Suprapubic skin (tissue), 4 donors: Measurements from ENCODE around the gene SZT2. TPM values are rescaled to one million over a fixed set of nuclear protein-coding genes. Genes with fewer than 3 reads are reported as not detected.
"Not testable (repeated sequence)": the region's sequence is repeated elsewhere in the genome, so short reads cannot be mapped to it uniquely, and the experiment has no call there.

Experiments
- DNase-seq, 2 donors: peaks; one replicate each; pipeline ENCODE4 v3.0.0-alpha.2; 2019; ENCODE audit warnings: low spot score in 2 of 2
- H3K27ac ChIP-seq: fragments of 200-600 bp; sonication (generic); one replicate; pipeline ENCODE4 v1.5.1; 2019
- H3K27me3 ChIP-seq: fragments of 200-600 bp; sonication (generic); one replicate; pipeline ENCODE4 v1.5.1; 2019
- H3K36me3 ChIP-seq: fragments of 200-600 bp; sonication (generic); one replicate; pipeline ENCODE4 v1.5.1; 2019
- H3K4me1 ChIP-seq: fragments of 200-600 bp; sonication (generic); one replicate; pipeline ENCODE4 v1.5.1; 2019
- H3K4me3 ChIP-seq: fragments of 200-600 bp; sonication (generic); one replicate; pipeline ENCODE4 v1.5.1; 2019; ENCODE audit warnings: mild to moderate bottlenecking
- H3K9me3 ChIP-seq: fragments of 200-600 bp; sonication (generic); one replicate; pipeline ENCODE4 v1.5.1; 2019
- EP300 ChIP-seq: sonication (generic); formaldehyde crosslinking; IDR thresholded peaks from one replicate; pipeline ENCODE4 v1.6.1; 2017; ENCODE audit warnings: antibody characterized with exemption
- POLR2A ChIP-seq, 2 donors: fragments of 450-650 bp; IDR thresholded peaks; one replicate each; pipeline ENCODE4 v1.6.1; 2017; ENCODE audit warnings: antibody characterized with exemption in 2 of 2, mild to moderate bottlenecking in 2 of 2, moderate library complexity in 2 of 2
- POLR2AphosphoS5 ChIP-seq, 3 donors: sonication (generic); formaldehyde crosslinking; IDR thresholded peaks; one replicate each; pipeline ENCODE4 v1.6.1; 2017; ENCODE audit warnings: antibody characterized with exemption in 3 of 3
- WGBS: methylation state at CpG from one replicate; pipeline ENCODE4 v1.1.5; 2018; 5-methylcytosine and 5-hydroxymethylcytosine counted together
- total RNA-seq, 4 donors: library from RNA; depleted of rRNA; stranded (reverse); fragments of >200 nt; gene quantifications; one replicate each; pipeline ENCODE4 v1.1.0, GENCODE V29; 2016
- TF ChIP-seq, protein P1 (sequence below), 2 donors: fragments of 200-600 bp in 1 of 2; fragments of 450-650 bp in 1 of 2; sonication (generic) in 1 of 2; IDR thresholded peaks; one replicate each; pipeline ENCODE4 v1.5.1; 2016 to 2019; ENCODE audit warnings: antibody characterized with exemption in 2 of 2, mild to moderate bottlenecking in 1 of 2, moderate library complexity in 1 of 2

The SZT2 gene
- total RNA-seq, 4 donors from 2014 or later = 44.2 to 132 (median 65.5) TPM

DNA sequence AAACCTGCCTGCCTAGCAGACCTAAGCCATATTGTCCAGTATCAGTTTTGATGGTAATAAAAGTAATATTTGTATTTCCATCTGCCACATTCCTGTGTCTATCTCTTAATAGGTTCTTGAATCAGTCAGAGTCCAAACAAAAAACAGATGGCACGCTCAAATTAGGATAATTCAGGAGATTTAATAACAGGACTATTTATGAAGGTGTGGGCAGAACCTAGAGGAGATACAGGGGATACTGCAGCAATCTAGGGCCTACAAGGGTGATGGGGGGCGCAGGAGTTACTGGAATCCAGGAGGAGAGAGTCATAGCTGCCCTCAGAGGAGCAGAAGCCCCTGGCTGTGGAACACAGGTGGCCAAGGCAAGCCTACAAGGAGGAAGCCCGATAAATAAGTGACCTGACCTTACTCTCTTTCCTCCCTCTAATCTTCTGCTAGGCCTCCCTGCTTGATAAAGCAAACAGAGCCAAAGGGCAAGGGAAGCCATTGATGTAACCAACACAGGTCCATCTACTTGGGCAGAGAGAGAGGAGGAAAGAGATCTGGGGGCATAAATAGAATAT lies 75.9 kb downstream of the SZT2 start:
- no peaks in the 10 kb centered on the region for H3K4me1 ChIP-seq
- no peaks in the 10 kb centered on the region for H3K36me3 ChIP-seq
- no peak overlapping the region for H3K27ac ChIP-seq
- TF ChIP-seq, protein P1, sequence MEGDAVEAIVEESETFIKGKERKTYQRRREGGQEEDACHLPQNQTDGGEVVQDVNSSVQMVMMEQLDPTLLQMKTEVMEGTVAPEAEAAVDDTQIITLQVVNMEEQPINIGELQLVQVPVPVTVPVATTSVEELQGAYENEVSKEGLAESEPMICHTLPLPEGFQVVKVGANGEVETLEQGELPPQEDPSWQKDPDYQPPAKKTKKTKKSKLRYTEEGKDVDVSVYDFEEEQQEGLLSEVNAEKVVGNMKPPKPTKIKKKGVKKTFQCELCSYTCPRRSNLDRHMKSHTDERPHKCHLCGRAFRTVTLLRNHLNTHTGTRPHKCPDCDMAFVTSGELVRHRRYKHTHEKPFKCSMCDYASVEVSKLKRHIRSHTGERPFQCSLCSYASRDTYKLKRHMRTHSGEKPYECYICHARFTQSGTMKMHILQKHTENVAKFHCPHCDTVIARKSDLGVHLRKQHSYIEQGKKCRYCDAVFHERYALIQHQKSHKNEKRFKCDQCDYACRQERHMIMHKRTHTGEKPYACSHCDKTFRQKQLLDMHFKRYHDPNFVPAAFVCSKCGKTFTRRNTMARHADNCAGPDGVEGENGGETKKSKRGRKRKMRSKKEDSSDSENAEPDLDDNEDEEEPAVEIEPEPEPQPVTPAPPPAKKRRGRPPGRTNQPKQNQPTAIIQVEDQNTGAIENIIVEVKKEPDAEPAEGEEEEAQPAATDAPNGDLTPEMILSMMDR (IDR thresholded peaks at IDR 0.05) = no peak
- TF ChIP-seq POLR2A (IDR thresholded peaks at IDR 0.05) (no peak), EP300 (no peak), POLR2AphosphoS5 (IDR thresholded peaks at IDR 0.05) (no peak)
- DNase-seq = no peak
- H3K9me3 ChIP-seq = no peaks in the 10 kb centered on the region
- no peaks in the 10 kb centered on the region for H3K27me3 ChIP-seq
- H3K4me3 ChIP-seq = no peak overlapping the region
- WGBS = 88% methylated on average over 3 of the region's 3 CpGs

DNA sequence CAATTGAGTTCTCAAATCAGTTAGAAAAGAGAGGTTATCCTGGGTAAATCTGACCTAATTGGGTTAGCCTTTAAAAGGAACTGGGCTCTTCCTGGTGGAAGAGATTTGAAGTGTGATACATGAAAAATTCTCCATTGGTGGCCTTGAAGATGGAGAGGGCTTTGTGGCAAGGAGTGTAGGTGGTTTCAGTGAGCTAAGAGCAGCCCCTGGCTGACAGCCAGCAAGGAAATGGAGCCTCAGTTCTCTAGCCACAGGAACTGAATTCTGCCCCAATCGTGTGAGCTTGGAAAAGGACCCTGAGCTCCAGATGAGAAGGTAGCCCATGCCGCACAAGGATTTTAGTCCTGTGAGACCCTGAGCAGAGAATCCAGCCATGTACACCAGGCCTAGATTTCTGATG lies 76.7 kb downstream of the SZT2 start:
- no peak overlapping the region for H3K4me3 ChIP-seq
- TF ChIP-seq POLR2AphosphoS5 (IDR thresholded peaks at IDR 0.05) (no peak), EP300 (no peak), POLR2A (IDR thresholded peaks at IDR 0.05) (no peak)
- TF ChIP-seq, protein P1 (IDR thresholded peaks at IDR 0.05) = no peak
- 86% methylated on average over 2 of the region's 2 CpGs for WGBS

DNA sequence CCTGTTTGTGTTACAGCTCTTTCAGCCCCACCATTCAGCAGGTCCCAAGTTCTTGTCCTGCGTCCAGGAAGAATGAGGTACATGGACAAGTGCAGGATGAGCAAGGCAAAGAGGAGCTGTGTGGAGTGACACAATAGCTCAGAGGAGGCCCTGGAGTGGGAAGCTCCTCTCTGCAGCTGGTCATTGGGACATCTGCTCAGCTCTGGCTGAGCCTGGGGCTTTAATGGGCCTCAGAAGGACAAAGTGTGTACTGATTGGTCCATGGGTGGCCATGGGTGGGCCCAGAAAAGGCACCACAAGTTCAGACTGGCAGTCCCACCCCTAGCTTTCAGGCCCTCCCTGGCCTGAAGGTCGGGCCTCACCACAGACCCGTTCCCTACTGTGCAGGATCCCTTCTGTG lies 78.7 kb downstream of the SZT2 start:
- TF ChIP-seq, protein P1 (IDR thresholded peaks at IDR 0.05) = no peak
- TF ChIP-seq EP300 (no peak), POLR2AphosphoS5 (IDR thresholded peaks at IDR 0.05) (no peak), POLR2A (IDR thresholded peaks at IDR 0.05) (no peak)

More for the DNA sequence above, 76.7 kb downstream of the SZT2 start:
- Histone ChIP-seq H3K4me1 (no peaks in the 10 kb centered on the region), H3K27ac (no peak overlapping the region), H3K9me3 (no peaks in the 10 kb centered on the region), H3K27me3 (no peaks in the 10 kb centered on the region), H3K36me3 (no peaks in the 10 kb centered on the region)
- no peak for DNase-seq

DNA sequence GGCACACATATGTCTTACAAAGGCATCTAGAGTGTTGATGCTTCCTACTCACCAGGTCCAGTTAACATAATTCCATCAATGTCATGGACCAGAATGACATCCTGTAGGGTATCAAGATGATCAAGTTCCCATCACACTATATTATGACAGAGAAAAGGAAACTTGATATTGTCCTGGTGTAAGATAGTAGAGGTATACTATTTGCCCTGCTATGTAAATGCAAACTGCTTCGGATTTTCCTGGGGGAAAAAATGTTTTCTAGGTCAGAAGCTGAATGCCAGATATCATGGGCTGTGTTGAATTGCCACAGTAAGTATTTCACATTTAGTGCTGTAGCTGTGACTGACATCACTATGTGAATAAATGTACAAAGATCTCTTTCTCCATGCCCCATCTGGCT lies 80.2 kb downstream of the SZT2 start:
- no peak for TF ChIP-seq EP300
- TF ChIP-seq, protein P1 (IDR thresholded peaks at IDR 0.05) = no peak
- no peak for TF ChIP-seq POLR2AphosphoS5 (IDR thresholded peaks at IDR 0.05)
- no peak for TF ChIP-seq POLR2A (IDR thresholded peaks at IDR 0.05)
- no peak overlapping the region for H3K27ac ChIP-seq
- no peaks in the 10 kb centered on the region for H3K27me3 ChIP-seq
- no peaks in the 10 kb centered on the region for H3K36me3 ChIP-seq
- H3K4me1 ChIP-seq = peaks cover 3% of the 10 kb centered on the region
- WGBS = 100% methylated on average over 1 of the region's 1 CpG
- no peak for DNase-seq
- H3K4me3 ChIP-seq = no peak overlapping the region
- H3K9me3 ChIP-seq = no peaks in the 10 kb centered on the region

More for the DNA sequence above, 78.7 kb downstream of the SZT2 start:
- DNase-seq = no peak
- no peaks in the 10 kb centered on the region for H3K9me3 ChIP-seq
- H3K27ac ChIP-seq = no peak overlapping the region
- no peaks in the 10 kb centered on the region for H3K36me3 ChIP-seq
- no peak overlapping the region for H3K4me3 ChIP-seq
- 60% methylated on average over 3 of the region's 3 CpGs for WGBS
- peaks cover 3% of the 10 kb centered on the region for H3K4me1 ChIP-seq
- H3K27me3 ChIP-seq = no peaks in the 10 kb centered on the region

DNA sequence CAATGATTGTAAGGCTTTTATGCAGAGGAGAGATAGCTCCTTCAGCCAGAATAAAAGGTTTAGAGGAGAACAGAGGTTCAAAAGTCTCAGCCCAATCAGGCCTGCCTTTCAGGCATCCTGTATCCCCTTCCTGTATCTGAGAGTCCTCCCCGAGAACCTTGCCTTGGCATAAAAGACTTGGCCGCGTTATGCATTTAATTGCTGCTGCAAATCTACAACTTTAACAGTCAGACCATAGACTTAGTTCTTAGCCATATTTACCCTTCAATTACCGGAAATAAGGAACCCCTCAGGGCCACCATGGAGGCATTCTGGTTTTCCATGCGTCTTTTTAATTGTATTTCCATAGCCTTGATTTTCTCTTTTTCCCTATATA lies 82.4 kb downstream of the SZT2 start:
- DNase-seq = no peak
- no peak overlapping the region for H3K4me3 ChIP-seq
- H3K27ac ChIP-seq = no peak overlapping the region
- H3K36me3 ChIP-seq = no peaks in the 10 kb centered on the region
- no peaks in the 10 kb centered on the region for H3K27me3 ChIP-seq
- no peak for TF ChIP-seq POLR2AphosphoS5 (IDR thresholded peaks at IDR 0.05)
- TF ChIP-seq, protein P1 (IDR thresholded peaks at IDR 0.05) = no peak
- TF ChIP-seq POLR2A (IDR thresholded peaks at IDR 0.05) = no peak
- TF ChIP-seq EP300 = no peak
- H3K4me1 ChIP-seq = peaks cover 3% of the 10 kb centered on the region
- WGBS = 80% methylated on average over 5 of the region's 5 CpGs
- no peaks in the 10 kb centered on the region for H3K9me3 ChIP-seq

DNA sequence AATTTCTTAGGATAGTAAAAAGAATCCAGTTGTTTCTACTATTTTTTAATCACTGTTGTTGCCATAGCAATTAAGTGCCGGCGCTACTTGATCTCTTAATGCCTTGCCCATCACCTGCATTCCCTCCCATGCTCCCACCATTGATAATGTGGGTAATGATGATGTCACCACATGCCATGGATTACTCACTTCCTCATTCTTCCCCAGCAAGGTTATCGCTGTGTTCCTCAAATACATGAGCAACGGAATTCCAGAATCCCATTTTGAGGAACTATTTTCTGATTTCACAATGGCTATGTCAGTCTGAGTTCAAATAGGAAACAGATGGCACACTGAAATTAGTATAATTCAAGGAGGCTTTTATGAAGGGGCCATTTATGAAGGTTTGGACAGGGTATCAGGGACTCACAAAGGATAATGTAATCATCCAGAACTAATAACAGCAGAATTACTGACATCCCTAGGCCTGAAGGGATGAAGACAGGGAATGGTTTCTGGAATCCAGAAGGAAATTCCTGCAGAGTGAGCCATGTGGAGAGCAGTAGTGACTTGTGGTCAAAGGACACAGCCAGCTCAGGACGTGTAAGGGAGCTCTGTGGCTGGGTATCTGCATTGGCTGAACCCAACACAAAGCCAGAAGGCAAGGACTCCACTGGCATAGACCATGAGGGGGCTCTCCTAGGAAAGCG lies 82.9 kb downstream of the SZT2 start:
- H3K27ac ChIP-seq, H3K9me3 ChIP-seq, H3K4me1 ChIP-seq, DNase-seq, H3K27me3 ChIP-seq, H3K4me3 ChIP-seq, H3K36me3 ChIP-seq: not testable (repeated sequence)
- WGBS = 45% methylated on average over 6 of the region's 6 CpGs
